ENCODE measurements around the gene FTH1. TPM values are rescaled to one million over a fixed set of nuclear protein-coding genes. Genes with fewer than 3 reads are reported as not detected.

Gene FTH1
- total and polyA plus RNA-seq, 2 of the 13 experiments (the other 11 are each of a cell fraction or from before 2014, with no cell fraction given): 607 to 760 TPM

- TF ChIP-seq ZNF710 (CRISPR knock-in tag; IDR thresholded peaks at IDR 0.05; ENCODE audit: borderline replicate concordance) (no peak; the same call in 1 of the 2 replicates), POGK (CRISPR knock-in tag; conservative IDR thresholded peaks at IDR 0.05) (no peak), ZNF34 (CRISPR knock-in tag; IDR thresholded peaks at IDR 0.05; ENCODE audit: borderline replicate concordance) (no peak), TBX3 (IDR thresholded peaks at IDR 0.05; ENCODE audit: borderline replicate concordance) (0 out of 2 replicates have a peak, but pooled peaks have one; percentile 6), SMYD3 (CRISPR knock-in tag; IDR thresholded peaks at IDR 0.05) (no peak), CEBPG (CRISPR knock-in tag; IDR thresholded peaks at IDR 0.05) (0 out of 2 replicates have a peak, but pooled peaks have one; percentile 25), MAFF (IDR thresholded peaks at IDR 0.05; ENCODE audit: low read depth, low read length) (no peak), PRDM4 (CRISPR knock-in tag; IDR thresholded peaks at IDR 0.05; ENCODE audit: borderline replicate concordance) (no peak), NKX3-1 (CRISPR knock-in tag; IDR thresholded peaks at IDR 0.05) (no peak), RXRB (CRISPR knock-in tag; IDR thresholded peaks at IDR 0.05; ENCODE audit: borderline replicate concordance) (0 out of 2 replicates have a peak, but pooled peaks have one; percentile 38), ZNF180 (CRISPR knock-in tag; IDR thresholded peaks at IDR 0.05; ENCODE audit: borderline replicate concordance, low read depth) (no peak), ZMYM2 (CRISPR knock-in tag; IDR thresholded peaks at IDR 0.05) (no peak), ZNF501 (CRISPR knock-in tag; IDR thresholded peaks at IDR 0.05) (peak; percentile 67), ZNF547 (CRISPR knock-in tag; IDR thresholded peaks at IDR 0.05) (no peak)
- TF ChIP-seq, protein P1, sequence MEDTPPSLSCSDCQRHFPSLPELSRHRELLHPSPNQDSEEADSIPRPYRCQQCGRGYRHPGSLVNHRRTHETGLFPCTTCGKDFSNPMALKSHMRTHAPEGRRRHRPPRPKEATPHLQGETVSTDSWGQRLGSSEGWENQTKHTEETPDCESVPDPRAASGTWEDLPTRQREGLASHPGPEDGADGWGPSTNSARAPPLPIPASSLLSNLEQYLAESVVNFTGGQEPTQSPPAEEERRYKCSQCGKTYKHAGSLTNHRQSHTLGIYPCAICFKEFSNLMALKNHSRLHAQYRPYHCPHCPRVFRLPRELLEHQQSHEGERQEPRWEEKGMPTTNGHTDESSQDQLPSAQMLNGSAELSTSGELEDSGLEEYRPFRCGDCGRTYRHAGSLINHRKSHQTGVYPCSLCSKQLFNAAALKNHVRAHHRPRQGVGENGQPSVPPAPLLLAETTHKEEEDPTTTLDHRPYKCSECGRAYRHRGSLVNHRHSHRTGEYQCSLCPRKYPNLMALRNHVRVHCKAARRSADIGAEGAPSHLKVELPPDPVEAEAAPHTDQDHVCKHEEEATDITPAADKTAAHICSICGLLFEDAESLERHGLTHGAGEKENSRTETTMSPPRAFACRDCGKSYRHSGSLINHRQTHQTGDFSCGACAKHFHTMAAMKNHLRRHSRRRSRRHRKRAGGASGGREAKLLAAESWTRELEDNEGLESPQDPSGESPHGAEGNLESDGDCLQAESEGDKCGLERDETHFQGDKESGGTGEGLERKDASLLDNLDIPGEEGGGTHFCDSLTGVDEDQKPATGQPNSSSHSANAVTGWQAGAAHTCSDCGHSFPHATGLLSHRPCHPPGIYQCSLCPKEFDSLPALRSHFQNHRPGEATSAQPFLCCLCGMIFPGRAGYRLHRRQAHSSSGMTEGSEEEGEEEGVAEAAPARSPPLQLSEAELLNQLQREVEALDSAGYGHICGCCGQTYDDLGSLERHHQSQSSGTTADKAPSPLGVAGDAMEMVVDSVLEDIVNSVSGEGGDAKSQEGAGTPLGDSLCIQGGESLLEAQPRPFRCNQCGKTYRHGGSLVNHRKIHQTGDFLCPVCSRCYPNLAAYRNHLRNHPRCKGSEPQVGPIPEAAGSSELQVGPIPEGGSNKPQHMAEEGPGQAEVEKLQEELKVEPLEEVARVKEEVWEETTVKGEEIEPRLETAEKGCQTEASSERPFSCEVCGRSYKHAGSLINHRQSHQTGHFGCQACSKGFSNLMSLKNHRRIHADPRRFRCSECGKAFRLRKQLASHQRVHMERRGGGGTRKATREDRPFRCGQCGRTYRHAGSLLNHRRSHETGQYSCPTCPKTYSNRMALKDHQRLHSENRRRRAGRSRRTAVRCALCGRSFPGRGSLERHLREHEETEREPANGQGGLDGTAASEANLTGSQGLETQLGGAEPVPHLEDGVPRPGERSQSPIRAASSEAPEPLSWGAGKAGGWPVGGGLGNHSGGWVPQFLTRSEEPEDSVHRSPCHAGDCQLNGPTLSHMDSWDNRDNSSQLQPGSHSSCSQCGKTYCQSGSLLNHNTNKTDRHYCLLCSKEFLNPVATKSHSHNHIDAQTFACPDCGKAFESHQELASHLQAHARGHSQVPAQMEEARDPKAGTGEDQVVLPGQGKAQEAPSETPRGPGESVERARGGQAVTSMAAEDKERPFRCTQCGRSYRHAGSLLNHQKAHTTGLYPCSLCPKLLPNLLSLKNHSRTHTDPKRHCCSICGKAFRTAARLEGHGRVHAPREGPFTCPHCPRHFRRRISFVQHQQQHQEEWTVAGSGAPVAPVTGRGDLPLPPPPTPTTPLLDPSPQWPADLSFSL (CRISPR knock-in tag; IDR thresholded peaks at IDR 0.05): no peak
These were observed 7.6 kb upstream of the FTH1 start (continued) for GRCh38 chr11:61974766-61975631.

Measured in HepG2 (cell line).